Natural killer cell treated with Interleukin-12 subunit alpha and Interleukin-12 subunit beta and Interleukin-15 and Interleukin-18, amount 100 ng/mL, for 72 hours (primary cell): ENCODE results near the gene DNAI2. TPM values are rescaled to one million over a fixed set of nuclear protein-coding genes. Genes with fewer than 3 reads are reported as not detected.
"Not testable (repeated sequence)": the region's sequence is repeated elsewhere in the genome, so short reads cannot be mapped to it uniquely, and the experiment has no call there.

Experiments used
- ATAC-seq, 2 donors: fragments of 150-1000 bp; cut with Tn5 transposase in 1 of 2; sonication (Bioruptor Pico), chemical (Tn5 transposase) in 1 of 2; 2 replicates each; pipeline ENCODE4 v1.10.0; 2021
- DNase-seq: peaks from one replicate; pipeline ENCODE4 v3.0.0; 2022; ENCODE audit warnings: low spot score
- H3K27ac Mint-ChIP-seq, 2 donors: 1 replicate in 1 of 2; 2 replicates in 1 of 2; pipeline ENCODE4 v1.8.0; 2022; ENCODE audit warnings: mixed read lengths in 2 of 2, mild to moderate bottlenecking in 1 of 2, moderate library complexity in 1 of 2
- H3K27me3 Mint-ChIP-seq, 2 donors: 1 replicate in 1 of 2; 2 replicates in 1 of 2; pipeline ENCODE4 v1.8.0; 2022; ENCODE audit warnings: mixed read lengths in 2 of 2
- H3K36me3 Mint-ChIP-seq: one replicate; pipeline ENCODE4 v1.8.0; 2022; ENCODE audit warnings: mixed read lengths
- H3K4me1 Mint-ChIP-seq, 2 donors: 1 replicate in 1 of 2; 2 replicates in 1 of 2; pipeline ENCODE4 v1.8.0; 2022; ENCODE audit warnings: low read depth in 2 of 2, mixed read lengths in 2 of 2, mild to moderate bottlenecking in 1 of 2
- H3K4me3 Mint-ChIP-seq: one replicate; pipeline ENCODE4 v1.8.0; 2022; ENCODE audit warnings: mixed read lengths
- H3K9me3 Mint-ChIP-seq: 2 replicates; pipeline ENCODE4 v1.8.0; 2022; ENCODE audit warnings: mixed read lengths
- total RNA-seq, 2 donors: library from RNA; stranded (reverse); gene quantifications; one replicate each; pipeline ENCODE4 v1.2.3, GENCODE V29; 2022

The DNAI2 gene
- total RNA-seq, 2 donors from 2014 or later: not detected

DNA sequence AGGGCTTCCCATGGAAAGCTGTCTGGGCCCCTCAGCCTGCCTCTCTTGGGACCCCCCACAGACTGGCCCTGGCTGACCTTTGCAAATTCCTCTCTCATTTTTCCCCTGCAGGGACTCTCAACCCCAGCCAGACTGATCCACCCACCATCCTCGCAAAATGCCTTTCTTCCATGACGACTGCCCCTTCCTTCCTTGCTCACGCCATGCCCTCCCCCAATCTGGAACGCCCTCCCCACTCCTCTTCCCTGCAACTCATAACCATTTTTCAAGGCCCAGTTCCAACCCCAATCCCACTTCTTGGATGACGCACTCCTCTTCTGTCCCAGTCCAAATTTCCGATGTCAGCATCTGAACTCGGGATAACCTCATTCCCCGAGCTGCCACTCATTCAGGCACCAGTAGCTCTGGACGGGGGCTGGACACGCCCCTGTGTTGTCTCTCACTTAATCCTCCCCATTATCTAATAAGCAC lies 1.3 kb upstream of the DNAI2 start:
- Mint-ChIP-seq H3K27me3 (peaks cover 2 to 4% of the 10 kb centered on the region in 2 donors), H3K27ac (peak overlapping the region in 1 of 2 donors; percentile 13), H3K9me3 (no peaks in the 10 kb centered on the region), H3K4me1 (peaks cover 24 to 25% of the 10 kb centered on the region in 2 donors), H3K4me3 (no peak overlapping the region), H3K36me3 (no peaks in the 10 kb centered on the region)
- no peak for ATAC-seq
- no peak for DNase-seq

DNA sequence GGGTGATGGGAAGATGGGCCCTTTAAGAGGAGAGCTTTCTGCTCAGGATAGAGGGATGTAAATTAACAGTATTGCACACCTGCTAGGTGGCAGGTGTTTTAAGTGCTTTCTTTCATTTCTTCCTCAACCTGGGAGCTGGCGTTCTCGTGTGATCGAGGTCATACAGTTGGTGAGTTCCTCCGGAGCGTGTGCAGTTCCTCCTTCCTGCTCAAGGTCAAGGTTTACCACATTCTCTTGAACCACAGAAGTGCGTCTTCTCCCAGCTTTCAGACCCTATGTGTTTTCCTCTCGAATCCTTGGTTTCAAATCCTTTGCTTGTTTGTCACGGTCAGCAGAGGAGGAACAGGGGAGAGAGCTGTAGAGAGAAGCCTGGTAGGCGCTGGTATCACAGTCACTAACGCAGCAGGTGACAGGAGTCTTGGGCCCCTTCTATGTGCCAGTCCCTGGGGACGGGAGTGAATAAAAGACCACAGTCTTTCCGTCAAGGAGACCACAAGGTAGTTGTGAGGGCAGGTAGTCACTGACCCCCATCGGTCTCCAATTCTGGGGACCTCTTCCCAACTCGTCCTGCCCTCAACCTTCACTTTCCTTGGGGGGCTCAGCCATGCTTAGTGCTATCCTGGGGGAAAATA lies 791 bp downstream of the DNAI2 start:
- H3K36me3 Mint-ChIP-seq: no peaks in the 10 kb centered on the region
- DNase-seq (no peak), ATAC-seq (no peak)
- no peak overlapping the region for H3K27ac Mint-ChIP-seq
- H3K4me1 Mint-ChIP-seq: peaks cover 25 to 26% of the 10 kb centered on the region in 2 donors
- no peaks in the 10 kb centered on the region for H3K27me3 Mint-ChIP-seq
- H3K9me3 Mint-ChIP-seq: no peaks in the 10 kb centered on the region
- peak overlapping the region; percentile 74 for H3K4me3 Mint-ChIP-seq

DNA sequence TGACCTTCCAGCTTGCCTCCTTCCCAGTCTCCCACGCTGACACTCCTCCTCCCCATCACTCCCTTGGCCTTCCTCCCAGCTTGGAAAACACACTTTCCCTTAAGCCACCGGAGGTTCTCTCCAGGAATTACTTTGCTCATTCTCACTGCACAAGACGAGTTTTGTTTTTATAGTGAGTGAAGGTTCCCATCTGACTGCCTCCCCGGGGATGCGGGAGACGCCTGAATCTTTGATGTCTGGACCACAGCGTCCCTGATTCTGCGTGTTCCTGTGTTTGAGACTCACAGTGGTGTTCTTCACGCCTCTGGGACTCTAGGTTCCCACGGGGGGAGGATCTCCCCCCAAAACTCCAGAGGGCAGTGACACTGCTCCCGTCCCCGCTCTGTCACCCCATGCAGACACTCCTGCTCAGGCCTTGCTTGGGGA lies 2.0 kb downstream of the DNAI2 start:
- ATAC-seq: no peak
- Mint-ChIP-seq H3K27me3 (no peaks in the 10 kb centered on the region), H3K4me3 (no peak overlapping the region), H3K9me3 (no peaks in the 10 kb centered on the region), H3K4me1 (peaks cover 29 to 34% of the 10 kb centered on the region in 2 donors), H3K27ac (no peak overlapping the region), H3K36me3 (no peaks in the 10 kb centered on the region)
- DNase-seq: no peak

DNA sequence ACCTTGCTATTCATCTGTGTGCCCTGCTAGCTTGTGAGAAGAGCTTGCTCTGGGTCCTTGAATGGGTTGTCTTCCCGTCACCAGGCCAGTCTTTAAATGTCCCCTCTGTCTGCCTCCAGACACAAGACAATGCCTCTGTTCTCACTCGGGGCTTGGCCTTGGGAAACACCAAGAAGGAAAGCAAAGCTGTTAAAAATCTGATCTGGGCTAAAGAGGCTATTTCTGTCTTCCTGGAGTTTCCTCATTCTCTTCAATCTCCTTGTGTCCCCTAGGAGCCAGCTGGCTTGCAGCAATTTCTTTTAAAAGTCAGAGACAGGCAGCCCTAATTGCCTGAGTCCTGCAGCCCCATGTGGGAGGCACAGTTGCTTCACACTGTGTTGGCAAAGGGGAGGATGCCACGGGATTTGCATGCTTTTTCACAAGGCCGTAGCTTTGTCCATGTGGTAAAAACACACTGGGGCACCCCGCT lies 2.5 kb downstream of the DNAI2 start:
- DNase-seq (no peak), ATAC-seq (no peak)
- Mint-ChIP-seq H3K27me3 (no peaks in the 10 kb centered on the region), H3K9me3 (no peaks in the 10 kb centered on the region), H3K4me3 (no peak overlapping the region), H3K36me3 (no peaks in the 10 kb centered on the region), H3K4me1 (peaks cover 29 to 34% of the 10 kb centered on the region in 2 donors), H3K27ac (no peak overlapping the region)

DNA sequence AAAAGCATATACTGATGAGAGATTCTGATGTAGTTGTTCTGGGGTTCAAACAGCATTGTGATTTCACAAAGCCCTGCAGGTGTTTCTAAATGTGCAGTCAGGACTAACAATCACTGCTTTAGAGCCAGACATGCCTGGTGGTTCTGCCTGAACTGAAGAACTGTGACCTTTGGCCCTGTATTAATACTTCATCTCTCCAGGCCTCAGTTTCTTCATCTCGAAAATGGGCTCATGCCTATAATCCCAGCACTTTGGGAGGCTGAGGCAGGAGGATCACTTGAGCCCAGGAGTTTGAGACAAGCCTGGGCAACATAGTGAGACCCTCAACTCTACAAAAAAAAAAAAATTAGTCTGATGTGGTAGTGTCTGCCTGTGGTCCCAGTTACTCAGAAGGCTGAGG lies 3.9 kb downstream of the DNAI2 start:
- Mint-ChIP-seq H3K27ac (no peak overlapping the region), H3K4me3 (no peak overlapping the region), H3K4me1 (peaks cover 32 to 39% of the 10 kb centered on the region in 2 donors), H3K9me3 (no peaks in the 10 kb centered on the region), H3K27me3 (no peaks in the 10 kb centered on the region), H3K36me3 (no peaks in the 10 kb centered on the region)
- DNase-seq (no peak), ATAC-seq (no peak)

DNA sequence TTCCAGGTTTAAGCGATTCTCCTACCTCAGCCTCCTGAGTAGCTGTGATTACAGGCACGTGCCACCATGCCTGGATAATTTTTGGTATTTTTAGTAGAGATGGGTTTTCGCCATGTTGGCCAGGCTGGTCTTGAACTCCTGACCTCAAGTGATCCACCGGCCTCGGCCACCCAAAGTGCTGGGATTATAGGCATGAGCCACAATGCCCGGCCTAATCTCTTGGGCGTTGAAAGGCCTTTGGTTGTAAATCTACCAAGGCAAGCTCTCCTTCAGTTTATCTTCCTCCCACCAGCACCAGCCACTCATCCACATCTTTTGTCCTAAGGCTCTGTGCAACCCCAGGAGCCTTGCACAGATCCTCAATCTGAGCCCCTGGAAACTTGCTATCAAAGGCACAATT lies 5.6 kb downstream of the DNAI2 start:
- not testable (repeated sequence) for H3K9me3 Mint-ChIP-seq, H3K36me3 Mint-ChIP-seq, DNase-seq, ATAC-seq, H3K27me3 Mint-ChIP-seq
- Mint-ChIP-seq H3K4me1 (peaks cover 18 to 32% of the 10 kb centered on the region in 2 donors), H3K27ac (peak overlapping the region; percentile 35 to 68), H3K4me3 (peak overlapping the region; percentile 39)

DNA sequence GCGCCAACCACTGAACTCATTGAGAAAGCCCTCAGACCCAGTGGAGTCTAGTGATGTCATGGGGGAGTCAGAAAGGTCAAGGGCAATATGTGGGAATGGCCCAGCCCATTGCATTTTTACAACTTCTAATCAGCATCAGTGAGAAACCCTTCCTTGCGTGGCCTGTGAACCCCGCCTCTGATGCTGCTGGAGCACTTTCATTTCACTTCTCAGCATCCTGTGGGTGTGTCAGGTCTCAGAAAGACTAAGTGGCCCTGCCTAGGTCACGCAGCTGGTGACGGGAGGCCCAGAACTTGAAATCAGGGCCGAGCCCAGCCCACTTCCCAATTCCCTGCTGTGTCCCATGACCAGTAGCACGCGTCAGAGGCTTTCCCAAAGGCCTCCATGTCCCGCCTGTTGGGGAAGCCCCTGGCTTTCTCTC lies 6.1 kb downstream of the DNAI2 start:
- H3K9me3 Mint-ChIP-seq: no peaks in the 10 kb centered on the region
- no peaks in the 10 kb centered on the region for H3K36me3 Mint-ChIP-seq
- peak overlapping the region; percentile 35 to 68 for H3K27ac Mint-ChIP-seq
- H3K27me3 Mint-ChIP-seq: no peaks in the 10 kb centered on the region
- H3K4me1 Mint-ChIP-seq: peaks cover 13 to 33% of the 10 kb centered on the region in 2 donors
- H3K4me3 Mint-ChIP-seq: peak overlapping the region; percentile 39
- ATAC-seq (peak; percentile 70 to 85), DNase-seq (no peak)

DNA sequence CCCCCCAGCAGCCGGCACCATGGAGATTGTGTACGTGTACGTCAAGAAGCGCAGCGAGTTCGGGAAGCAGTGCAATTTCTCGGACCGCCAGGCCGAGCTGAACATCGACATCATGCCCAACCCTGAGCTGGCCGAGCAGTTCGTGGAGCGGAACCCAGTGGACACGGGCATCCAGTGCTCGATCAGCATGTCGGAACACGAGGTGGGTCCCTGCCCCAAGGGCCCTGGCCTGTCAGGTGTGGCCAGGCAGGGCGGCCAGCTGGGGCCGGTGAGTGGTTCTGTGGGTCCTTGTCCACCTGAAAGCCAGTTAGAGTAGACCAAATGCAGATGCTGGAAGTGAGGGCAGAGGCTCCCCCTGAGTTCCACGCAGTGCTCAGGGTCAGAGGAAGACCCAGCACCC lies 7.8 kb downstream of the DNAI2 start:
- DNase-seq (no peak), ATAC-seq (no peak)
- Mint-ChIP-seq H3K9me3 (no peaks in the 10 kb centered on the region), H3K4me1 (peaks cover 12 to 28% of the 10 kb centered on the region in 2 donors), H3K27me3 (no peaks in the 10 kb centered on the region), H3K27ac (no peak overlapping the region), H3K36me3 (no peaks in the 10 kb centered on the region), H3K4me3 (no peak overlapping the region)

DNA sequence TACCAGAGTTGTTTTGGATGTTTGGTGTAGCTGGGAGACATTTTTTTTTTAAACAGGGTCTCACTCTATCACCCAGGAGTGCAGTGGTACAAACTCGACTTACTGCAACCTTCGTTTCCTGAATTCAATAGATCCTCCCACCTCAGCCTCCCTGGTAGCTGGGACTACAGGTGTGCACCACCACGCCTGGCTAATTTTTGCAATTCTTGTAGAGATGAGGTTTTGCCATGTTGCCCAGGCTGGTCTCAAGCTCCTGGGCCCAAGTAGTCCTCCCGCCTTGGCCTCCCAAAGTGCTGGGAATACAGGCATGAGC lies 8.2 kb downstream of the DNAI2 start:
- DNase-seq, H3K27me3 Mint-ChIP-seq, ATAC-seq, H3K9me3 Mint-ChIP-seq, H3K4me3 Mint-ChIP-seq, H3K36me3 Mint-ChIP-seq: not testable (repeated sequence)
- peak overlapping the region; percentile 63 to 69 for H3K27ac Mint-ChIP-seq
- H3K4me1 Mint-ChIP-seq: peaks cover 12 to 30% of the 10 kb centered on the region in 2 donors

DNA sequence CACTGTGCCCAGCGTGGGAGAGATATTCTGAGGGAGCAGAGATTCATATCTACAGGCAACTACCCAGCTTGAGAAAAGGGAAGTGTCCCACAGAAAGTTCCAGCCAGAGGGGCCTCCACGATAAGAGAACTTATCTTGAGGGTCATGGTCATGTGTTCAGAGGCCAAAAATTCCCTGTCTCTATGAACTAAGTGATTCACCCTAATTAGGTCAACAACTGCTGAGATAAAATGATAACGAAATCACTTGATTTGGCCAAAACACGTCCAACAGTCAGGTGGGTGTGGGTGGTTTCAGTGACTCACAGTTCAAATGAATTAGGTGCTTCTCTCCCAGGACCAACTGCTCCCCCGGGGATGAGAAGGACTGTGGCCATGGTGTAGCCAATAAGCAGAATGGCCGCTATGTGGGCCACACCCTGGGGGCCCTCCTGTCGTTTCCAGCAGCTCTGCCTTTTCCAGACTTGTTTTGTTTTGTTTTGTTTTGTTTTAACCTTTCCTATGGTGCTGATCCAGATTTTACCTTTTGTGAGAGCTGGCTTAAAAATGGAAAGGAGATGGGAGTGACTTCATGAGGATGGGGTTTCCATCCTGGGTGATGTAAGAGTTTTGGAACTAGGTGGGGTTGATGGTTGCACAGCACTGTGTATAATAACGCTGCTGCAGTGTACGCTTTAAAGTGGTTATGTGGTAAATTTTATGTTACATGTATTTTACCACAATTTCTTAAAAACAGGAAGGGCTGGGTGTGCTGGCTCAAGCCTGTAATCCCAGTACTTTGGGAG lies 8.7 kb downstream of the DNAI2 start:
- Mint-ChIP-seq H3K4me3 (peak overlapping the region; percentile 34), H3K4me1 (peaks cover 12 to 31% of the 10 kb centered on the region in 2 donors), H3K27me3 (no peaks in the 10 kb centered on the region), H3K36me3 (no peaks in the 10 kb centered on the region), H3K27ac (peak overlapping the region; percentile 63 to 69), H3K9me3 (no peaks in the 10 kb centered on the region)
- ATAC-seq: peak; percentile 66 to 67
- no peak for DNase-seq

DNA sequence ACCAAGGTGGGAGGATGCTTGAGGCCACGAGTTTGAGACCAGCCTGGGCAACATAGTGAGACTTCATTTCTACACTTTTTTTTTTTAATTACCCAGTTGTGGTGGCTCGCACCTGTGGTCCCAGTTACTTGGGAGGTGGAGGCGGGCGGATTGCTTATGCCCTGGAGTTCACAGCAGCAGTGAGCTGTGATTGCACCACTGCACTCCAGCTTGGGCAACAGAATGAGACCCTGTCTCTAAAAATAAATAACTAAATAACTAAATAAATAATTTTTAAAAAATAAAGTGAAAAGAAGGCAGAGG lies 9.3 kb downstream of the DNAI2 start:
- Mint-ChIP-seq H3K9me3 (no peaks in the 10 kb centered on the region), H3K36me3 (no peaks in the 10 kb centered on the region), H3K4me3 (no peak overlapping the region), H3K27me3 (no peaks in the 10 kb centered on the region), H3K4me1 (peaks cover 12 to 32% of the 10 kb centered on the region in 2 donors), H3K27ac (peak overlapping the region; percentile 63 to 69)
- no peak for DNase-seq
- no peak for ATAC-seq

DNA sequence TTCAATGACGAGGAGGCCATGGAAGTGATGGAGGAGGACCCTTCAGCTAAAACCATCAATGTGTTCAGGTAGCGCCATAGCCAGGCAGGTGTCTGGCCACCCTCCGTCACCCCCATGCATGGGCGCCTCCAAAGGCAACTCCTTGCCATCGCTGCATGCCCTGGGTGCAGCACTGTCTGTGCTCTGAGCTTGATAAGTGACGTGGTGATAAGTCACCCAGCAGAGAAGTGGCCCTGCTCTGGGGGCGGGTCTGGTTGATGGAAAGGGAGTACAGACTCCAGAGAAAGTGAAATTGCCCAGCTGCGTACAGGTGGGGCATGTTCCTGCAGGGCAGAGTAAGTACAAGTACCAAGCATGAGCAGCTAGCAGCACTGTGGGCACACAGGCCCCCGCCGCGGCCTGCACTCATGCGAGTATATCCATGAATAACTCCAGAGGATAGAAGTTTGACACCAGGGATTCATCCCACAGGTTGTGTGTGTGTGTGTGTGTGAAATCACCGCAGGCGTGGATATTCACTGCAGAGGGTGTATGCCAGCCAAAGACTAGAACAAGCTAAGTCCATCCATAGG lies 13.1 kb downstream of the DNAI2 start:
- Mint-ChIP-seq H3K9me3 (no peaks in the 10 kb centered on the region), H3K4me3 (no peak overlapping the region), H3K4me1 (peaks cover 7 to 30% of the 10 kb centered on the region in 2 donors), H3K36me3 (no peaks in the 10 kb centered on the region), H3K27ac (no peak overlapping the region), H3K27me3 (no peaks in the 10 kb centered on the region)
- no peak for DNase-seq
- ATAC-seq: no peak

DNA sequence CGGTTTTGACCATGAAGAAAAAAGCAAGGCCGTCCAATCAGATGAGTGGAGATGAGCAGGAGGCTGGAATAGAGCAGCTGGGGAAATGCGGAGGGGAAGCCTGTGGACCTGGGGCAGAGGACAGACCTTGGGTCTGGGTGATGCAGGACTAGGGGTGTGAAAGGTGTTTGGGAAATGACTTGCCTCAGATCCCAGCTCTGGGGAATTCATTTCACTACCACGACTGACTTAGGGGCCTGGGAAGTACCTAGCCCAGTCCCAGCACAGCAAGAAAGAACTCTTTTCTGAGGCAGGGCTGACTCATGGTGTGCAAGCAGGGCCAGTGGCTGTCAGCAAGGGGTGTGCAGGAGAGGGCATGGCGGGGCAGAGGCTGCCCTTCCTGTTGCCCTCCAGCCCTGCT lies 14.8 kb downstream of the DNAI2 start:
- Mint-ChIP-seq H3K27ac (peak overlapping the region in 1 of 2 donors; percentile 77), H3K4me3 (no peak overlapping the region), H3K9me3 (no peaks in the 10 kb centered on the region), H3K27me3 (no peaks in the 10 kb centered on the region), H3K4me1 (peaks cover 0 to 21% of the 10 kb centered on the region in 2 donors), H3K36me3 (no peaks in the 10 kb centered on the region)
- DNase-seq: no peak
- peak; percentile 77 to 78 for ATAC-seq

DNA sequence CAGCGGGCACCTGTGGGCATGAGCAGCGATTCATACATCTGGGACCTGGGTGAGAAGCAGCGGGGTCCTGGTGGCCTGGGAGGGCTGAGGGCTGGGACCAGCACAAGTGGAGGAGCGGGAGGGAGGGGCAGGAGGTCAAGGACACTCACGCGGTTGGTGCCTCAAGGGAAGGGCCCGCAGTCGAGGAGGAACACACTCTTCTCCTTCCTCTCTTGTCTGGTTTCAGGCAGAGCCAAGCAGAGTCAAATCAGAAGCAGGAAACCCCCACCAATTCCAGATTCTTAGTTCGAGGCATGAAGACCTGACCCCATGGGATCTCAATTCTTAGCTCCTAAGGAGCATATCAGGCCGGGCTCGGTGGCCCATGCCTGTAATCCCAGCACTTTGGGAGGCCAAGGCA lies 15.7 kb downstream of the DNAI2 start:
- Mint-ChIP-seq H3K9me3 (no peaks in the 10 kb centered on the region), H3K27ac (no peak overlapping the region), H3K4me1 (peaks cover 0 to 19% of the 10 kb centered on the region in 2 donors), H3K4me3 (no peak overlapping the region), H3K36me3 (no peaks in the 10 kb centered on the region), H3K27me3 (no peaks in the 10 kb centered on the region)
- ATAC-seq (no peak), DNase-seq (no peak)
